Stomach (tissue), 9 donors: ENCODE measurements around the gene SENP7. TPM values are rescaled to one million over a fixed set of nuclear protein-coding genes. Genes with fewer than 3 reads are reported as not detected.

Source experiments
- DNase-seq, 2 donors: peaks; one replicate each; pipeline versions ENCODE4 v3.0.0 to v3.0.0-alpha.2; 2013 to 2019
- H3K27ac ChIP-seq, 5 donors: fragments of 200-600 bp in 4 of 5; sonication (generic) in 4 of 5; one replicate each; pipeline ENCODE4 v1.5.1; 2013 to 2019; ENCODE audit warnings: mild to moderate bottlenecking in 1 of 5, moderate library complexity in 1 of 5
- H3K27me3 ChIP-seq, 3 donors: fragments of 200-600 bp; sonication (generic); one replicate each; pipeline ENCODE4 v1.5.1; 2017 to 2019; ENCODE audit warnings: mixed run types in 1 of 3
- H3K36me3 ChIP-seq, 4 donors: fragments of 200-600 bp; sonication (generic); 1 replicate in 3 of 4; 2 replicates in 1 of 4; pipeline ENCODE4 v1.5.1; 2016 to 2019
- H3K4me1 ChIP-seq, 4 donors: fragments of 200-600 bp; sonication (generic); one replicate each; pipeline ENCODE4 v1.5.1; 2016 to 2019
- H3K4me3 ChIP-seq, 4 donors: fragments of 200-600 bp; sonication (generic) in 3 of 4; one replicate each; pipeline ENCODE4 v1.5.1; 2016 to 2019; ENCODE audit warnings: mild to moderate bottlenecking in 1 of 4
- H3K9me3 ChIP-seq, 4 donors: fragments of 200-600 bp; sonication (generic); one replicate each; pipeline ENCODE4 v1.5.1; 2016 to 2019
- CTCF ChIP-seq, 7 experiments: fragments of 450-650 bp in 4 of 7; fragments of 200-600 bp in 3 of 7; sonication (generic) in 3 of 7; IDR thresholded peaks; one replicate each; pipeline ENCODE4 v1.5.1; 2016 to 2019; ENCODE audit warnings: antibody characterized with exemption in 7 of 7, control low read depth in 2 of 7, mild to moderate bottlenecking in 1 of 7
- EP300 ChIP-seq: sonication (generic); formaldehyde crosslinking; IDR thresholded peaks from one replicate; pipeline ENCODE4 v1.6.1; 2017; ENCODE audit warnings: antibody characterized with exemption
- POLR2A ChIP-seq, 4 donors: fragments of 450-650 bp; IDR thresholded peaks; one replicate each; pipeline ENCODE4 v1.6.1; 2016; ENCODE audit warnings: antibody characterized with exemption in 4 of 4, control low read depth in 2 of 4, mild to moderate bottlenecking in 1 of 4, moderate library complexity in 1 of 4
- POLR2AphosphoS5 ChIP-seq, 3 donors: sonication (generic); formaldehyde crosslinking; IDR thresholded peaks; one replicate each; pipeline ENCODE4 v1.6.1; 2016; ENCODE audit warnings: antibody characterized with exemption in 3 of 3
- WGBS, 5 donors: extraction: QIAGEN DNeasy Blood & Tissue Kit in 3 of 5; methylation state at CpG; one replicate each; pipeline versions ENCODE4 v1.1.5 to v1.1.7; 2013 to 2018; 5-methylcytosine and 5-hydroxymethylcytosine counted together
- intact Hi-C: fragments of 100-400 bp; cut with DNase I; formaldehyde crosslinking; loops from one replicate; pipeline ENCODE4 v1.15.1; 2023; ENCODE audit warnings: low total_unique reads
- polyA plus RNA-seq, 3 donors: library from polyadenylated mRNA; stranded (reverse); fragments of 200-250 nt; gene quantifications; one replicate each; pipeline ENCODE4 v1.2.3, GENCODE V29; 2013
- total RNA-seq, 5 donors: library from RNA; depleted of rRNA; stranded (reverse); fragments of >200 nt; gene quantifications; one replicate each; pipeline versions ENCODE4 v1.1.0 to v1.2.3, GENCODE V29; 2014 to 2016
- donor health status: healthy with polysubstance abuse.
- donor health status: Bipolar disorder and iron deficiency.
- donor health status: healthy.

The SENP7 gene
- total and polyA plus RNA-seq, 8 donors = 1.4 to 93.1 (median 14.6) TPM

- no peak overlapping the region for H3K4me3 ChIP-seq
- H3K36me3 ChIP-seq = no peaks in the 10 kb centered on the region
- no peak for DNase-seq
- H3K4me1 ChIP-seq = no peaks in the 10 kb centered on the region
- H3K27me3 ChIP-seq = no peaks in the 10 kb centered on the region
- TF ChIP-seq POLR2AphosphoS5 (IDR thresholded peaks at IDR 0.05) = no peak
- no peak for TF ChIP-seq CTCF (IDR thresholded peaks at IDR 0.05)
- WGBS, 5 donors = 77 to 89% (median 80%) methylated on average over 2 of the region's 2 CpGs
- intact Hi-C loops = no loop called here
- no peaks in the 10 kb centered on the region for H3K9me3 ChIP-seq
- H3K27ac ChIP-seq = no peak overlapping the region
These were observed 224.7 kb downstream of the SENP7 start for GRCh38 chr3:101288294-101288693.

GRCh38 chr3:101284757-101285156 is 228.3 kb downstream of the SENP7 start:
- no peaks in the 10 kb centered on the region for H3K9me3 ChIP-seq
- DNase-seq = no peak
- H3K36me3 ChIP-seq = no peaks in the 10 kb centered on the region
- no peak overlapping the region for H3K4me3 ChIP-seq
- WGBS, 5 donors = 60 to 79% (median 74%) methylated on average over 1 of the region's 1 CpG
- no peaks in the 10 kb centered on the region for H3K27me3 ChIP-seq
- TF ChIP-seq CTCF (IDR thresholded peaks at IDR 0.05) = no peak
- TF ChIP-seq POLR2AphosphoS5 (IDR thresholded peaks at IDR 0.05) = no peak
- TF ChIP-seq EP300 = no peak
- no peak for TF ChIP-seq POLR2A (IDR thresholded peaks at IDR 0.05)
- no peaks in the 10 kb centered on the region for H3K4me1 ChIP-seq
- intact Hi-C loops = no loop called here
- H3K27ac ChIP-seq = no peak overlapping the region

GRCh38 chr3:101281521-101282030 is 231.4 kb downstream of the SENP7 start:
- peak in 1 of 2 donors; percentile 49 for DNase-seq
- H3K27me3 ChIP-seq = no peaks in the 10 kb centered on the region
- H3K36me3 ChIP-seq = no peaks in the 10 kb centered on the region
- H3K4me1 ChIP-seq = no peaks in the 10 kb centered on the region
- H3K27ac ChIP-seq = no peak overlapping the region
- TF ChIP-seq POLR2A (IDR thresholded peaks at IDR 0.05) (no peak), EP300 (no peak), CTCF (IDR thresholded peaks at IDR 0.05) (no peak), POLR2AphosphoS5 (IDR thresholded peaks at IDR 0.05) (no peak)
- no peak overlapping the region for H3K4me3 ChIP-seq
- H3K9me3 ChIP-seq = no peaks in the 10 kb centered on the region
- 65 to 85% (median 80%) methylated on average over 3 of the region's 3 CpGs for WGBS, 5 donors
- intact Hi-C loops = no loop called here

GRCh38 chr3:101279765-101280385 is 233.1 kb downstream of the SENP7 start:
- Histone ChIP-seq H3K4me1 (no peaks in the 10 kb centered on the region), H3K36me3 (no peaks in the 10 kb centered on the region), H3K4me3 (no peak overlapping the region), H3K27me3 (no peaks in the 10 kb centered on the region), H3K9me3 (no peaks in the 10 kb centered on the region), H3K27ac (no peak overlapping the region)
- WGBS, 5 donors = 72 to 88% (median 80%) methylated on average over 1 of the region's 1 CpG
- intact Hi-C loops = no loop called here
- no peak for TF ChIP-seq POLR2A (IDR thresholded peaks at IDR 0.05)
- TF ChIP-seq EP300 = no peak
- no peak for TF ChIP-seq POLR2AphosphoS5 (IDR thresholded peaks at IDR 0.05)
- no peak for TF ChIP-seq CTCF (IDR thresholded peaks at IDR 0.05)
- no peak for DNase-seq
